CD14-positive monocyte (primary cell): ENCODE results near the gene LAMA3. TPM values are rescaled to one million over a fixed set of nuclear protein-coding genes. Genes with fewer than 3 reads are reported as not detected.

Source experiments
- DNase-seq, 3 donors: peaks; one replicate each; pipeline ENCODE4 v3.0.0-alpha.2; 2011 to 2022
- H2AFZ ChIP-seq: 2 replicates; pipeline ENCODE4 v1.6.0; 2012; ENCODE audit warnings: mild to moderate bottlenecking, low read depth, low read length, inconsistent platforms; ENCODE audit not compliant: insufficient read depth, poor library complexity, severe bottlenecking
- H3K27ac ChIP-seq, 2 donors: 1 replicate in 1 of 2; 2 replicates in 1 of 2; pipeline ENCODE4 v1.5.1; 2012 to 2013; ENCODE audit warnings: low read length in 2 of 2, control low read depth in 1 of 2, inconsistent platforms in 1 of 2, low read depth in 1 of 2, mild to moderate bottlenecking in 1 of 2
- H3K27me3 ChIP-seq, 2 donors: one replicate each; pipeline versions ENCODE4 v1.6.0 to v1.6.1; 2011 to 2013; ENCODE audit warnings: low read length in 2 of 2; ENCODE audit not compliant: control insufficient read depth in 2 of 2, insufficient read depth in 2 of 2
- H3K36me3 ChIP-seq, 2 donors: replicated peaks in 1 of 2; 1 replicate in 1 of 2; 2 replicates in 1 of 2; pipeline versions ENCODE4 v1.5.1 to v1.6.1; 2012 to 2013; ENCODE audit warnings: low read length in 2 of 2, control low read depth in 1 of 2, inconsistent platforms in 1 of 2, mild to moderate bottlenecking in 1 of 2; ENCODE audit not compliant: insufficient read depth in 2 of 2, control insufficient read depth in 1 of 2
- H3K4me1 ChIP-seq, 2 donors: 1 replicate in 1 of 2; 2 replicates in 1 of 2; pipeline versions ENCODE4 v1.5.1 to v1.6.1; 2012 to 2013; ENCODE audit warnings: low read length in 2 of 2, control low read depth in 1 of 2, inconsistent platforms in 1 of 2, mild to moderate bottlenecking in 1 of 2, moderate library complexity in 1 of 2; ENCODE audit not compliant: insufficient read depth in 2 of 2, control insufficient read depth in 1 of 2
- H3K4me2 ChIP-seq: replicated peaks from 2 replicates; pipeline ENCODE3; 2012; ENCODE audit warnings: low read length, moderate library complexity, mild to moderate bottlenecking; ENCODE audit not compliant: poor library complexity, severe bottlenecking; ENCODE audit errors: extremely low read depth
- H3K4me3 ChIP-seq, 3 experiments: fragments of 200-600 bp in 1 of 3; sonication (generic) in 1 of 3; replicated peaks in 1 of 3; 1 replicate in 2 of 3; 2 replicates in 1 of 3; pipeline ENCODE4 v1.5.1; 2011 to 2013; ENCODE audit warnings: low read length in 3 of 3, mild to moderate bottlenecking in 3 of 3, control low read depth in 2 of 3, low read depth in 2 of 3, inconsistent platforms in 1 of 3, moderate library complexity in 1 of 3
- H3K79me2 ChIP-seq: 2 replicates; pipeline ENCODE4 v1.6.0; 2012; ENCODE audit warnings: mild to moderate bottlenecking, control low read depth, inconsistent platforms, low read length, moderate library complexity; ENCODE audit not compliant: insufficient read depth
- H3K9ac ChIP-seq: 2 replicates; pipeline ENCODE4 v1.6.0; 2017; ENCODE audit warnings: low read length, mild to moderate bottlenecking; ENCODE audit not compliant: insufficient read depth, poor library complexity, severe bottlenecking
- H3K9me3 ChIP-seq, 2 donors: replicated peaks in 1 of 2; 1 replicate in 1 of 2; 2 replicates in 1 of 2; pipeline versions ENCODE4 v1.5.1 to v1.6.1; 2012 to 2013; ENCODE audit warnings: low read length in 2 of 2, control low read depth in 1 of 2; ENCODE audit not compliant: control insufficient read depth in 1 of 2, insufficient read depth in 1 of 2
- H4K20me1 ChIP-seq: 2 replicates; pipeline ENCODE4 v1.6.0; 2012; ENCODE audit warnings: mild to moderate bottlenecking, low read length, control low read depth, moderate library complexity; ENCODE audit not compliant: insufficient read depth
- H3K27ac Mint-ChIP-seq, 7 donors: one replicate each; pipeline ENCODE4 v1.8.0; 2020; ENCODE audit warnings: mild to moderate bottlenecking in 7 of 7, mixed read lengths in 7 of 7, moderate library complexity in 6 of 7, inconsistent platforms in 2 of 7
- H3K27me3 Mint-ChIP-seq, 3 donors: one replicate each; pipeline ENCODE4 v1.8.0; 2021 to 2022; ENCODE audit warnings: low read depth in 3 of 3, mild to moderate bottlenecking in 3 of 3, mixed read lengths in 3 of 3, moderate library complexity in 3 of 3, inconsistent platforms in 1 of 3
- H3K36me3 Mint-ChIP-seq, 2 donors: one replicate each; pipeline ENCODE4 v1.8.0; 2020; ENCODE audit warnings: mixed read lengths in 2 of 2, inconsistent platforms in 1 of 2, mild to moderate bottlenecking in 1 of 2
- H3K4me1 Mint-ChIP-seq: one replicate; pipeline ENCODE4 v1.8.0; 2020; ENCODE audit warnings: mild to moderate bottlenecking, mixed read lengths
- H3K4me3 Mint-ChIP-seq, 2 donors: one replicate each; pipeline ENCODE4 v1.8.0; 2020; ENCODE audit warnings: mild to moderate bottlenecking in 2 of 2, mixed read lengths in 2 of 2, moderate library complexity in 1 of 2
- H3K9me3 Mint-ChIP-seq, 7 donors: one replicate each; pipeline ENCODE4 v1.8.0; 2020 to 2022; ENCODE audit warnings: mixed read lengths in 7 of 7, mild to moderate bottlenecking in 6 of 7, moderate library complexity in 6 of 7, inconsistent platforms in 2 of 7
- WGBS: methylation state at CpG from one replicate; pipeline ENCODE4 v1.1.5; 2013; ENCODE audit warnings: missing lambda C conversion rate; ENCODE audit not compliant: insufficient coverage; 5-methylcytosine and 5-hydroxymethylcytosine counted together
- intact Hi-C, 2 donors: fragments of 100-400 bp; cut with micrococcal nuclease; formaldehyde crosslinking; loops; one replicate each; pipeline versions ENCODE4 v1.15.0 to v1.15.1; 2023
- polyA plus RNA-seq, 3 donors: library from polyadenylated mRNA; depleted of rRNA in 1 of 3; unstranded in 2 of 3; stranded (reverse) in 1 of 3; fragments of 300-500 nt in 2 of 3; fragments of >200 nt in 1 of 3; fragmentation: Illumina TruSeq in 2 of 3; gene quantifications; 1 replicate in 2 of 3; 2 replicates in 1 of 3; pipeline ENCODE4 v1.2.3, GENCODE V29; 2012 to 2021
- TF ChIP-seq, protein P1 (sequence below): fragments of 200-600 bp; IDR thresholded peaks from one replicate; pipeline ENCODE4 v1.8.0; 2022; ENCODE audit warnings: antibody characterized with exemption, mild to moderate bottlenecking

Gene LAMA3
- polyA plus RNA-seq, 3 donors = not detected

GRCh38 chr18:23969664-23970063, 280.4 kb downstream of the LAMA3 start:
- no peak overlapping the region for H3K27ac ChIP-seq
- no peaks in the 10 kb centered on the region for H3K27me3 Mint-ChIP-seq
- H3K79me2 ChIP-seq = no peaks in the 10 kb centered on the region
- no peaks in the 10 kb centered on the region for H3K36me3 ChIP-seq
- no peak overlapping the region for H2AFZ ChIP-seq
- H3K36me3 Mint-ChIP-seq = no peaks in the 10 kb centered on the region
- no peaks in the 10 kb centered on the region for H3K9me3 ChIP-seq
- no peaks in the 10 kb centered on the region for H4K20me1 ChIP-seq
- H3K4me2 ChIP-seq = no peak overlapping the region
- H3K9me3 Mint-ChIP-seq = peaks cover 0 to 4% (median 0%) of the 10 kb centered on the region in 7 donors
- no peak overlapping the region for H3K9ac ChIP-seq
- intact Hi-C loops = no loop called here
- no peak for DNase-seq
- peaks cover 39% of the 10 kb centered on the region for H3K4me1 Mint-ChIP-seq
- no peak overlapping the region for H3K4me3 Mint-ChIP-seq
- H3K27me3 ChIP-seq = no peaks in the 10 kb centered on the region
- TF ChIP-seq, protein P1, sequence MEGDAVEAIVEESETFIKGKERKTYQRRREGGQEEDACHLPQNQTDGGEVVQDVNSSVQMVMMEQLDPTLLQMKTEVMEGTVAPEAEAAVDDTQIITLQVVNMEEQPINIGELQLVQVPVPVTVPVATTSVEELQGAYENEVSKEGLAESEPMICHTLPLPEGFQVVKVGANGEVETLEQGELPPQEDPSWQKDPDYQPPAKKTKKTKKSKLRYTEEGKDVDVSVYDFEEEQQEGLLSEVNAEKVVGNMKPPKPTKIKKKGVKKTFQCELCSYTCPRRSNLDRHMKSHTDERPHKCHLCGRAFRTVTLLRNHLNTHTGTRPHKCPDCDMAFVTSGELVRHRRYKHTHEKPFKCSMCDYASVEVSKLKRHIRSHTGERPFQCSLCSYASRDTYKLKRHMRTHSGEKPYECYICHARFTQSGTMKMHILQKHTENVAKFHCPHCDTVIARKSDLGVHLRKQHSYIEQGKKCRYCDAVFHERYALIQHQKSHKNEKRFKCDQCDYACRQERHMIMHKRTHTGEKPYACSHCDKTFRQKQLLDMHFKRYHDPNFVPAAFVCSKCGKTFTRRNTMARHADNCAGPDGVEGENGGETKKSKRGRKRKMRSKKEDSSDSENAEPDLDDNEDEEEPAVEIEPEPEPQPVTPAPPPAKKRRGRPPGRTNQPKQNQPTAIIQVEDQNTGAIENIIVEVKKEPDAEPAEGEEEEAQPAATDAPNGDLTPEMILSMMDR = no peak
- H3K4me3 ChIP-seq = no peak overlapping the region
- WGBS = 100% methylated on average over 3 of the region's 6 CpGs
- peaks cover 25 to 30% of the 10 kb centered on the region in 2 donors for H3K4me1 ChIP-seq
- H3K27ac Mint-ChIP-seq = no peak overlapping the region

GRCh38 chr18:23970161-23971096, 281.2 kb downstream of the LAMA3 start:
- intact Hi-C loops = no loop called here
- Histone ChIP-seq H2AFZ (peak overlapping the region; percentile 28), H4K20me1 (no peaks in the 10 kb centered on the region), H3K9me3 (no peaks in the 10 kb centered on the region), H3K27ac (no peak overlapping the region), H3K27me3 (no peaks in the 10 kb centered on the region), H3K4me1 (peaks cover 25 to 30% of the 10 kb centered on the region in 2 donors), H3K9ac (no peak overlapping the region), H3K79me2 (no peaks in the 10 kb centered on the region), H3K36me3 (no peaks in the 10 kb centered on the region), H3K4me2 (peak overlapping the region; percentile 8), H3K4me3 (no peak overlapping the region)
- Mint-ChIP-seq H3K36me3 (no peaks in the 10 kb centered on the region), H3K27me3 (no peaks in the 10 kb centered on the region), H3K4me3 (peak overlapping the region in 1 of 2 donors; percentile 79), H3K9me3 (peaks cover 0 to 4% (median 0%) of the 10 kb centered on the region in 7 donors), H3K27ac (peak overlapping the region in 2 of 7 donors; percentile 52 to 88), H3K4me1 (peaks cover 36% of the 10 kb centered on the region)
- DNase-seq = peak; percentile 22 to 41 (median 35)
- 40% methylated on average over 4 of the region's 7 CpGs for WGBS
- TF ChIP-seq, protein P1 = no peak
